Measurements from ENCODE around the gene LGALS9B.
"Not testable (repeated sequence)": the region's sequence is repeated elsewhere in the genome, so short reads cannot be mapped to it uniquely, and the experiment has no call there.

Gene LGALS9B

DNA sequence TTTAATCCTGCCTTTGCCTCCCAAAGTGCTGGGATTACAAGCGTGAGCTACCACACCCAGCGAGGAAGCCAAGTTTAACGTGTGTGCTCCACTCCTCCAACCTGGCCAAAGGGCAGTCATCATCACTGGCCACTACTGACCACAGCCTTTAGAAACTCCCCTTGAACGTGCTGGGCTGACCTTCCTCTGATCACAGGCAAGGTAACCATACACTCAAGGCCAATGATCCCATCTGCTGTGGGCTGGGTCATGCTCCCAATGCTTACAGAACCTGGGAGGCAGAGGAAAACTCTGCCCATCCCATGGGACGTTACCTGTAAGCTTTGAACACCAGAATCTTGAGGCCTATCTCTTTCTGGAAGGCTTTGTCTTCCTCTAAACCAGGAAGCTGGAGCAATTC lies 51.9 kb downstream of the LGALS9B start:
- DNase-seq (ENCODE audit: low spot score) = not testable (repeated sequence)

DNA sequence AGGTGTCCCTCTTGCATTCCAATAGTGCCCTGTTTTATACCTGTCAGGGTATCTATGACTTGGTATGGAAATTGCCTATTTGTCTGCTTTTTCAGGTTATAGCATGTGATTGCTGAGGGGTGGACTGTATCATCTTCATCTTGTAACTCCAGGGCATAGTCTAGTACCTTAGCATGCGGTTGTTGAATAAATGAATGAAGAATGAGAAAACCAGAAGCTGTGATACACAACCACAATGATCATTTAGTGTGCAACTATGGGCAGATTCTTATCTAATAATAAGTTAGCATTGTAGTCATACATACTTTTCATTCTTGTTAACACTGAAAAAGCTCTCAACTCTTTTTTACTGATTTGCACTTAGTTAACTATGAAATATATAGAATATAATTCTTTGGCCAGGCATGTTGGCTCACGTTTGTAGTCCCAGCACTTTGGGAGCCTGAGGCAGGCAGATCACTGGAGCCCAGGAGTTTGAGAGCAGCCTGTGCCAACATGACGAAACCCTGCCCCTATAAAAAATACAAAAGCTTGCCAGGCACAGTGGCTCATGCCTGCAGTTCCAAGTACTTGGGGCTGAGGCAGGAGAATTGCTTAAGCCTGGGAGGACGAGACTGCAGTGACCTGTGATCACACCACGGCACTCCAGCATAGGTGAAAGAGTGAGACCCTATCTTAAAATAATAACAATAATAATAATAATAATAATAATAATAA lies 65.9 kb downstream of the LGALS9B start:
- not testable (repeated sequence) for DNase-seq (ENCODE audit: low spot score)

DNA sequence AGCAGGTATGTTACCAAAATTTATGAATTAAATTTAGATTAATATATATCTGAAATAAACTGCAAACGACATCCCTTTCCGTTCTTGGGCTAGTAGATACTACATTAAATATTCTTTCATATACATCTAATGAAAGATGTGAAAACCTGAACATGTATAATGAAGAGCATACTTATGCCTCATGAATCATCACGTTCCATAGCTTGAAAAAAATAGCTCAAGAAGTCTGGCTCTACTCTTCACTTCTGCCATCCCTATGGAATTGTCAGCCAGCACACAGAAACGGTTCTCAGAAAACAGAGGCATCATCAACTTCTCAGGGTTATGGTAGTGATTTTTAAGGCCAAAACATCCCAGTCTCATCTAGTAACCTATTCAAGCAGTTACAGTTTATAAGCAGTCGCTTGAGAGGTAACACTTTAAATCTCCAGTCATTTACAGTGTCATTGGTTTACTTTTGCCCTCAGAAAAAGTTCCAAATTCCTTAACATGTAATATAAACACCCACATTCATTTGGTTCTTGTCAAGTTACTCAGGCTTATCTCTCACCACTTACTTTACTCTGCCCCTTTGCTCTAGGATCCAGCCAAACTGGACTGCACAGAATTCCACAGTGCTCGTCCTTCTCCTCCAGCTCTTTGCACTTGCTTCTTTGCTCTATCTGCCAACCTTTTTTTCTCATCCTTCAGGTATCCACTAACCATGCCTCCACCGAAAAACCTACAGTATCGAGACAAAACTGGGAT lies 66.6 kb downstream of the LGALS9B start:
- not testable (repeated sequence) for DNase-seq (ENCODE audit: low spot score)

All from hepatic stellate cell (primary cell).